ENCODE measurements around the gene NLRC5. TPM values are rescaled to one million over a fixed set of nuclear protein-coding genes. Genes with fewer than 3 reads are reported as not detected.

Gene NLRC5
- total RNA-seq, 1 experiment from 2014 or later = 29.7 TPM

DNA sequence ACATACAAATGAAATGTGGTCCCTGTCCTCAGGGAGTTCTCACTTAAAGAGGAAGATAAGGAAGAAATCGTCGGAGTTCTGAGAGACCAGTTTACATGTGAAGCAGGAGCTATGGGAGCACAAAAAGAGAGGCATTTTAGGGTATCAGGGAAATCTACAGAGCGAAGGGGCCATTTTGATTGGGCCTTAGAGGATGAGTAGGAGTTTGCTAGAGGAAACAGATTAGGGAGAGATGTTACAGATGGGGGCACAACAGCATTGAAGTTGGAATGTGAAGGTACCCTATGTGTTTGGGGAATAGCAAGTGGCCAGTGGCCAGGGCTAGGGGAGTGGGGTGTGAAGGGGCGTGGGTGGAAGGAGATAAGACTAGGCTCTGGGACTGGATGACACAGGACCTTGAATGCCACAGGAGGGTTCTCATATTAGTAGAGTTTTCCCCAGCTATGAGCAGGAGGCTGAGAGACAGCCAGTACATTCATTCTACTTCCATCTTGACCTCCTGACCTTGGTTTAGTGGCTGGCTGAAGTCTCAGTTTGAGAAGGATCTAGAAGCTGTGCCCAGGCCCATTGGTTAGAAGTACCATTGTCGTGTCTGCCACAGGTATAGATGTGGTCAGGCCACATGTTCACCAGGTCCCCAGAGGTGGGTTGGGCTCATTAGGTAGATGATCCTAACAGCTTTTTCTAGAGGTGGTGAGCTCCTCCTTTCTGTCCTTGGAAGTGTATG lies 137.8 kb downstream of the NLRC5 start:
- no peak overlapping the region for H3K4me3 ChIP-seq
- no peaks in the 10 kb centered on the region for H3K9me3 ChIP-seq (ENCODE audit: insufficient read depth, low read depth)
- H3K79me2 ChIP-seq (ENCODE audit: low read depth) = no peaks in the 10 kb centered on the region
- no peaks in the 10 kb centered on the region for H3K27me3 ChIP-seq (ENCODE audit: insufficient read depth, low read depth)
- intact Hi-C loops (cut with micrococcal nuclease; ENCODE audit: unreplicated experiment) = no loop called here
- no peaks in the 10 kb centered on the region for H3K36me3 ChIP-seq (ENCODE audit: low read depth)
- H3K4me1 ChIP-seq (replicated peaks; ENCODE audit: insufficient read depth) = no peaks in the 10 kb centered on the region
- no TSS peak for BruUV-seq (replicated peaks)
- TF ChIP-seq CTCF (conservative IDR thresholded peaks at IDR 0.05) (no peak), EZH2 (IDR thresholded peaks at IDR 0.05; ENCODE audit: low read depth) (no peak)
- no peaks in the 10 kb centered on the region for H4K20me1 ChIP-seq (ENCODE audit: insufficient read depth)
- H2AFZ ChIP-seq = no peak overlapping the region
- H3K27ac ChIP-seq = no peak overlapping the region
- no peaks in the 10 kb centered on the region for H3F3A ChIP-seq (ENCODE audit: insufficient read depth, low read depth)
- ChIA-PET POLR2A (ENCODE audit: unreplicated experiment) (no interaction called here), CTCF (no interaction called here)
- no peak for DNase-seq
- H3K4me2 ChIP-seq = no peak overlapping the region
- H3K9me2 ChIP-seq (ENCODE audit: insufficient read depth) = no peaks in the 10 kb centered on the region

DNA sequence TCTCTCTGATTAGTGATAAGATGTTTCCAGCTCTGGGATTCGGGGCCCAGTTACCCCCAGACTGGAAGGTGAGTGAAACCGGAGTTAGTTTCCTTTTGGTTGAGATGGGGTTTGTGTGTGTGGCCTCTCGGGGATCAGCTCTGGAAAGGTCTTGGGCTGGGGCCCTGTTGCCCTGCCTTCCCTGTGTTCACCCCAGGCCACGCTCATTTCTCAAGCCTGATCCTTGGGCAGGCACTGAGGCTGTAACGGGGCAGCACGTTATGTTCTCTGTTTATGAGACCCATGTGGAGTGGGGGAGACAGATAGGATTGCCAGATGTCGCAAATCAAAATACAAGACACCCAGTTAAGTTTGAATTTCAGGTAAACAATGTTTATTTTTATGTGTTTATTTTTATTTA lies 138.5 kb downstream of the NLRC5 start:
- Histone ChIP-seq H3K4me1 (replicated peaks; ENCODE audit: insufficient read depth) (no peaks in the 10 kb centered on the region), H4K20me1 (ENCODE audit: insufficient read depth) (no peaks in the 10 kb centered on the region), H3K9me3 (ENCODE audit: insufficient read depth, low read depth) (no peaks in the 10 kb centered on the region), H2AFZ (no peak overlapping the region), H3K27ac (no peak overlapping the region), H3K79me2 (ENCODE audit: low read depth) (no peaks in the 10 kb centered on the region), H3K27me3 (ENCODE audit: insufficient read depth, low read depth) (no peaks in the 10 kb centered on the region), H3K4me3 (no peak overlapping the region), H3K9me2 (ENCODE audit: insufficient read depth) (no peaks in the 10 kb centered on the region), H3K36me3 (ENCODE audit: low read depth) (no peaks in the 10 kb centered on the region), H3F3A (ENCODE audit: insufficient read depth, low read depth) (no peaks in the 10 kb centered on the region), H3K4me2 (no peak overlapping the region)
- no TSS peak for BruUV-seq (replicated peaks)
- no peak for TF ChIP-seq EZH2 (IDR thresholded peaks at IDR 0.05; ENCODE audit: low read depth)
- TF ChIP-seq CTCF (conservative IDR thresholded peaks at IDR 0.05) = no peak
- intact Hi-C loops (cut with micrococcal nuclease; ENCODE audit: unreplicated experiment) = no loop called here
- no peak for DNase-seq
- POLR2A ChIA-PET (ENCODE audit: unreplicated experiment) = no interaction called here
- CTCF ChIA-PET = no interaction called here

- H4K20me1 ChIP-seq (ENCODE audit: insufficient read depth) = no peaks in the 10 kb centered on the region
- DNase-seq = no peak
- no peaks in the 10 kb centered on the region for H3K9me3 ChIP-seq (ENCODE audit: insufficient read depth, low read depth)
- H3K4me1 ChIP-seq (replicated peaks; ENCODE audit: insufficient read depth) = no peaks in the 10 kb centered on the region
- CTCF ChIA-PET = no interaction called here
- H2AFZ ChIP-seq = no peak overlapping the region
- TF ChIP-seq CTCF (conservative IDR thresholded peaks at IDR 0.05) (no peak), EZH2 (IDR thresholded peaks at IDR 0.05; ENCODE audit: low read depth) (no peak)
- intact Hi-C loops (cut with micrococcal nuclease; ENCODE audit: unreplicated experiment) = no loop called here
- no peak overlapping the region for H3K4me3 ChIP-seq
- H3K9me2 ChIP-seq (ENCODE audit: insufficient read depth) = no peaks in the 10 kb centered on the region
- no peak overlapping the region for H3K27ac ChIP-seq
- no TSS peak for BruUV-seq (replicated peaks)
- H3K36me3 ChIP-seq (ENCODE audit: low read depth) = no peaks in the 10 kb centered on the region
- no peaks in the 10 kb centered on the region for H3F3A ChIP-seq (ENCODE audit: insufficient read depth, low read depth)
- H3K4me2 ChIP-seq = no peak overlapping the region
- H3K79me2 ChIP-seq (ENCODE audit: low read depth) = no peaks in the 10 kb centered on the region
- POLR2A ChIA-PET (ENCODE audit: unreplicated experiment) = no interaction called here
- H3K27me3 ChIP-seq (ENCODE audit: insufficient read depth, low read depth) = no peaks in the 10 kb centered on the region
Measured at GRCh38 chr16:57128771-57129389, 139.5 kb downstream of the NLRC5 start.

Data from PC-9 (cell line).